Left renal cortex interstitium (tissue), 4 donors: ENCODE results near the gene RNU6-9. TPM values are rescaled to one million over a fixed set of nuclear protein-coding genes. Genes with fewer than 3 reads are reported as not detected.

ENCODE experiments used
- DNase-seq, 4 donors: peaks; one replicate each; pipeline ENCODE4 v3.0.0-alpha.2; 2013; ENCODE audit warnings: low read depth in 4 of 4, low spot score in 2 of 4, missing footprints in 1 of 4
- polyA plus RNA-seq, 4 donors: library from polyadenylated mRNA; unstranded; fragments of 120-200 nt; gene quantifications; one replicate each; pipeline ENCODE4 v1.2.1, GENCODE V29; 2013; ENCODE audit not compliant: insufficient read length in 4 of 4

Gene RNU6-9
- polyA plus RNA-seq, 4 donors: not detected

GRCh38 chr19:931860-932647, 38.8 kb downstream of the RNU6-9 start:
- DNase-seq: no peak

DNA sequence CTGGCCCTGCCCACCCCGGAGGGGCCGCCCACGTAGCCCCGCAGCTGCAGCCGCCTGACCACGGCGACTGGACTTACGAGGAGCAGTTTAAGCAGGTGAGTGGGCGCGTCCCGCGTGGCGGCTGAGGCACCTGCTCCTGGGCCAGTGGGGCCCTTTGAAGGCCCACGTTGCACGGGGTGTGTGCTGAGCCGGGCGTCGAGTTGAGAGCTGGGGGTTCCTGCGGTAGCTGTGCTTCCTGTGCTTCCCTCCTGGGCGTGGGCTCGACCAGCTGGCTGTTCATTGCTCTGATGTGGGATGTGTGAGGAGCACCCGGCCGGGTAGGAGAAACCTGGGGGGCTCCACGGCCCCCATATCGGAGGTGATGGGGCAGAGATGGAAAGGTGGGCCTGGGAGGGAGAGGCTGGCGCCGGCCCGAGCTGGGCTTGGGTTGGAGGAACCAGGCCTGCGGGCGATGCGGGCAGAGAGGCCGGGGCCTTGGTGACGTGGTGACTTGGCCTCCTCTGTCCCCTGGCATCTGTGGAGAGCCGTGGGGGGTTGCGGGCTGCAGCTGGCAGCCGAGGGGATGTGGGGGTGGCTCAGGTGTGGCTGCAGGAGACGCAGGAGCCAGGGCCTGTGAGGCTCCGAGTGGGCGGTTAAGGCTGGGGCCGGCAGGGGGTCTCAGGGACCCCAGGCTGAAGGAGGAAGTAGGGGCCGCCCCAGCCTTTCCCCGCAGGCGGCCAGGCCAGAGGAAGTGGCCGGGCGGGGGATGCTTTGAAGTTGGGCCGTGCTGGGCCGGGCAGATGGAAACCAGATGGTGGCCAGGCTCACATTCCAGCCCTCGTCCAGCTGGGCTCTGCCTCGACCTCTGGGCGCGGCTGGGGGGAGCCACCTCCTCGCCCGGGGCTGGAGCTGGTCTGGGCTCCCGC, 39.6 kb downstream of the RNU6-9 start:
- DNase-seq: peak in 1 of 4 donors; percentile 85

- DNase-seq: no peak
Observed at GRCh38 chr19:933553-933882, 40.2 kb downstream of the RNU6-9 start.

DNA sequence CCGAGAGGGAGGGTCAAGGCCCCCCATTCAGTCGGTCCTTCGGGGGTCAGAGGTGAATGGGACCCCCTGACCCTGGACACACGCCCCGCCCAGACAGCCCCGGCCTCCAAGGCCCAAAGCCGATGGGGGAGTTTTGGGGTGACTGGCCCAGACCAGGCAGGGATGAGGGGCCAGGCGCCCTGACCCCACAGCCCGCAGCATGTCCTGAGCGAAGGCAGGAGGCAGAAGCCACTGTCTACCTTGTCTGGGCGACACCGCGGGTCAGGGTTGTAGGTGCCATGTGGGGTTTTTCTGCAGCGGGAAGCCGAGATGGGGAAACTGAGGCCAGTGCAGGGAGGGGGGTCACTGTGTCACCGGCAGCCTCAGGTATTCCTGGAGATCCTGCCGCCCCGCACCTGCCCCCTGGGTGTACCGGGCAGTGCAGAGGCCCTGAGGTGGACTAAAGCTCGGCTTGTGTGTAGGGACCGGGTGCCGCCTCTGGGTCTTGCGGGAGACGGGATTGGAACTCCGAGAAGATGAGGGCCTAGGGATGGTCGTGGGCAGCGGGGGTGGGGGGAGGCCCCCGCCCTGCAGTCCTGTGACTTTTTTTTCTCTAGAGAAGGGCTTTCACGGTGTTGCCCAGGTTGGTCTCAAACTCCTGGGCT, 41.0 kb downstream of the RNU6-9 start:
- DNase-seq: no peak

DNA sequence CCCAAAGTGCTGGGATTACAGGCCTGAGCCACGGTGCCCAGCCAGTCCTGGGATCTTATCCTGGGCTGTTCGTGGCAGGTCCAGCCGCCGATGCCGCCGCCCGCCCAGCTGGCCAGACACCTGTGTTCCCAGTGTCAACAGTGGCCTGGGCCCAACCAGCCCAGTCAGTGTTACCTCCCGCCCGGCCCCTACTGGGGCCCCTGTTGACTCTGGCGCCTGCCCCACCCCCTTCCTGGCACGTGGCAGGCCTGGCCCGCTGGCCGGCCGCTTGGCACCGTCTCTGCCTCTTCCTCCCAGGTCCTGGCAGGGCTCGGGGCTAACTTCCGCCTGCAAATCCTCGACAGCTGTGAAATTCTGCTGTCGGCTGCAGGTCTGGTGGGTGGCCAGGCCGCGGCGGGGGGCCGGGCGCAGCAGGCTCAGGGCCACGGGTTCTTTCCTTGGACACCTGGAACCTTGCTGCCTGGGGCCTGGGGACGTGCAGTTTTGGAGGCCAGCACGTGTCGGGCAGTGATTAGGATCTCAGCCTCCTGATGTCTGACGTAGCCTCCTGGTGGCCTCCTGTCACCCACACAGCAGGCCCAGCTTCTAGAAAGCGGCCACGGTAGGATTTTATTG, 41.7 kb downstream of the RNU6-9 start:
- DNase-seq: no peak

GRCh38 chr19:936175-936546, 42.9 kb downstream of the RNU6-9 start:
- no peak for DNase-seq

GRCh38 chr19:937259-937694, 44.0 kb downstream of the RNU6-9 start:
- DNase-seq: no peak

GRCh38 chr19:938233-938923, 45.1 kb downstream of the RNU6-9 start:
- no peak for DNase-seq

- DNase-seq: no peak
Observed at GRCh38 chr19:939439-939838, 46.2 kb downstream of the RNU6-9 start.

DNA sequence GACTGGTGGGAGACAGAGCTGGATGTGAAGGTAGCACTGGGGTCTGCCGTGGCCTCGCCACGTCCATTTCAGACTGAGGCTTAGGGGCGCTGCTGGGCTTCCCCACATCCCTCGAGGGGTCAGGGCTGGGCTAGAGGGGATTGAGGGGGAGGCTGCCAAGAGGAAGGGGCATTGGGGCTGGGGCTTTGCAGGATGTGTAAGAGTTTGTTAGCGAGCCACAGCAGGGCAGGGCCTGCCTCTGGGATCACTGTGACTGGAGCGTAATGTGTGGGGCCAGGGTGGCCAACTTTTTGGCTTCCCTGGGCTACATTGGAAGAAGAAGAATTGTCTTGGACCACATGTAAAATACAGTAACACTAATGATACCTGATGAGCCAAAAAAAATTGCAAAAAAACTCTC, 46.6 kb downstream of the RNU6-9 start:
- DNase-seq: no peak

GRCh38 chr19:940591-941291, 47.5 kb downstream of the RNU6-9 start:
- DNase-seq: no peak

DNA sequence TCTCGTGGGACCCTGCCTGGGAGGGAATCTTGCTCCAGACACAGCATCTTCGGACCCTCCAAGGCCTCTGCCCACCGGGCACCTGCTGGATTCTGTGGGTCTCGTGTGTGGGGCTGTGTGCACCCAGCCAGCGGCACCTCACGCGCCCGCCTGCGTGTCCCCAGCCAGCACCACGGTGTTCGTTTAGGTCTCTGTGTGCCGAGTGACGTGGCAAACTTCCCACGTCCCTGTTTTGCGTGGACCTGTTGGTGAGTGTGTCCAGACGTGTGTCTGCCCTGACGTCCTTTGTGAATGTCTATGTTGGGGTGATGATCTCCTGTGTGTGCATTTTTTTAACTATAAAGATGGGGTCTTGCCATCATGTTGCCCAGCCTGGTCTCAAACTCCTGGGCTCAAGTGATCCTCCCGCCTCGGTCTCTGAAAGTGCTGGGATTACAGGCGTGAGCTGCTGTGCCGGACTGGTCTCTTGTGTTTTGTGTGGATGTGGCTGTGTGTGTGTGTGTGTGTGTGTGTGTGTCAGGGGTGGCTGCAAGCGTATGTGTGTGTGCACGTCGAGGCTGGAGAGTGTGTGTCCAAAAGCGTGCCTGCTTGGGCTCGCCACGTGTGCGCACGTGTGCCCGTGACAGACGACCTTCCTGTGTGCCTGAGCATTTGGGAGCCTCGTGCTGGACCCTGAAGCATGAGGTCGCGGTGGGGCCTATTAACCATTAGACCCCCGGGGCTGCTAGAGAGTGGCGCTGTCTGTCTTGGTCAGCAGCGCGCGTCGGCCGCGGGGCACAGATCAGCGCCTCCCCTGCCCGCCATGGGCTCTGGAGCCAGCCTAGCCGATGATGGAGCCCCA, 48.2 kb downstream of the RNU6-9 start:
- no peak for DNase-seq

- no peak for DNase-seq
Observed at GRCh38 chr19:942133-942645, 48.9 kb downstream of the RNU6-9 start.

Other genes starting within 250 kb of the RNU6-9 start
- 10 to 100 TPM; 22.6 to 41.5 (median 30.7) TPM for gene RNF126, start 230.3 kb upstream of the RNU6-9 start, polyA plus RNA-seq
- 10 to 100 TPM; 17.2 to 19.7 (median 19.4) TPM for gene FSTL3, start 217.1 kb upstream of the RNU6-9 start, polyA plus RNA-seq
- under 1 TPM; 0.13 to 0.48 (median 0.36) TPM for gene PRSS57, start 198.0 kb upstream of the RNU6-9 start, polyA plus RNA-seq
- gene PALM, start 184.5 kb upstream of the RNU6-9 start, polyA plus RNA-seq: 100 to 1,000 TPM in 3 of 4 donors, 10 to 100 TPM in 1; 77.2 to 115 (median 106) TPM
- 10 to 100 TPM in 1 of 4 donors, 1 to 10 TPM in 3; 6.0 to 10.1 (median 9.4) TPM for gene MISP, start 142.4 kb upstream of the RNU6-9 start, polyA plus RNA-seq
- gene PTBP1, start 96.0 kb upstream of the RNU6-9 start, polyA plus RNA-seq: 100 to 1,000 TPM; 344 to 430 (median 396) TPM
- gene PLPPR3, start 71.5 kb upstream of the RNU6-9 start, polyA plus RNA-seq: 10 to 100 TPM; 11.6 to 24.0 (median 17.3) TPM
- 1 to 10 TPM; 1.0 to 3.4 (median 1.4) TPM for gene AZU1, start 65.6 kb upstream of the RNU6-9 start, polyA plus RNA-seq
- 1 to 10 TPM in 2 of 4 donors, under 1 TPM in 2; 0.65 to 2.7 (median 1.3) TPM for gene PRTN3, start 52.5 kb upstream of the RNU6-9 start, polyA plus RNA-seq
- under 1 TPM; 0.34 to 0.87 (median 0.40) TPM for gene ELANE, start 41.2 kb upstream of the RNU6-9 start, polyA plus RNA-seq
- 1 to 10 TPM; 2.2 to 5.4 (median 4.3) TPM for gene CFD, start 33.8 kb upstream of the RNU6-9 start, polyA plus RNA-seq
- gene MED16, start 297 bp upstream of the RNU6-9 start, polyA plus RNA-seq: 10 to 100 TPM; 44.5 to 90.9 (median 64.0) TPM
- gene R3HDM4, start 19.7 kb downstream of the RNU6-9 start, polyA plus RNA-seq: 10 to 100 TPM; 35.6 to 62.3 (median 53.4) TPM
- gene KISS1R, start 23.8 kb downstream of the RNU6-9 start, polyA plus RNA-seq: 1 to 10 TPM in 2 of 4 donors, under 1 TPM in 2; 0.32 to 1.3 (median 1.00) TPM
- 10 to 100 TPM; 16.3 to 37.2 (median 29.1) TPM for gene ARID3A, start 32.6 kb downstream of the RNU6-9 start, polyA plus RNA-seq
- 10 to 100 TPM; 33.2 to 68.7 (median 55.4) TPM for gene WDR18, start 90.9 kb downstream of the RNU6-9 start, polyA plus RNA-seq
- gene GRIN3B, start 106.9 kb downstream of the RNU6-9 start, polyA plus RNA-seq: 1 to 10 TPM in 2 of 4 donors, under 1 TPM in 2; 0.41 to 1.4 (median 1.0) TPM
- 100 to 1,000 TPM in 3 of 4 donors, 10 to 100 TPM in 1; 98.0 to 154 (median 130) TPM for gene TMEM259, start 127.6 kb downstream of the RNU6-9 start, polyA plus RNA-seq
- not detected for gene RNU6-2, start 128.0 kb downstream of the RNU6-9 start, polyA plus RNA-seq
- gene CNN2, start 133.1 kb downstream of the RNU6-9 start, polyA plus RNA-seq: 100 to 1,000 TPM; 163 to 215 (median 186) TPM
- 10 to 100 TPM in 1 of 4 donors, 1 to 10 TPM in 3; 6.9 to 14.0 (median 8.5) TPM for gene ABCA7, start 146.6 kb downstream of the RNU6-9 start, polyA plus RNA-seq
- 10 to 100 TPM in 3 of 4 donors, 1 to 10 TPM in 1; 9.4 to 14.9 (median 12.2) TPM for gene ARHGAP45, start 173.7 kb downstream of the RNU6-9 start, polyA plus RNA-seq
- gene POLR2E, start 201.9 kb downstream of the RNU6-9 start, polyA plus RNA-seq: 100 to 1,000 TPM; 139 to 183 (median 154) TPM
- 100 to 1,000 TPM; 240 to 321 (median 259) TPM for gene GPX4, start 210.5 kb downstream of the RNU6-9 start, polyA plus RNA-seq